Neuron (in vitro differentiated cells): ENCODE measurements around the gene MACF1.
A peak's percentile ranks its signal among the peaks of the same experiment; 100 is the strongest.

Experiments used
- H2AFZ ChIP-seq: one replicate; pipeline ENCODE4 v1.6.1; 2013; ENCODE audit warnings: low read depth, mild to moderate bottlenecking, inconsistent platforms, low read length, moderate library complexity
- H3K27me3 ChIP-seq: one replicate; pipeline ENCODE4 v1.6.1; 2013; ENCODE audit warnings: low read length; ENCODE audit not compliant: insufficient read depth
- H3K36me3 ChIP-seq: one replicate; pipeline ENCODE4 v1.6.1; 2013; ENCODE audit warnings: low read length; ENCODE audit not compliant: insufficient read depth
- H3K4me1 ChIP-seq: one replicate; pipeline ENCODE4 v1.6.1; 2013; ENCODE audit warnings: low read length; ENCODE audit not compliant: insufficient read depth
- H3K4me3 ChIP-seq: 2 replicates; pipeline ENCODE4 v1.5.1; 2013; ENCODE audit warnings: mild to moderate bottlenecking, low read length, moderate library complexity
- H3K9me3 ChIP-seq: one replicate; pipeline ENCODE4 v1.6.1; 2013; ENCODE audit warnings: low read length

MACF1 gene

GRCh38 chr1:39411526-39412478 lies 207.3 kb downstream of the MACF1 start:
- Histone ChIP-seq H3K4me3 (peak overlapping the region; percentile 85), H2AFZ (no peak overlapping the region), H3K4me1 (peaks cover 63% of the 10 kb centered on the region), H3K27me3 (no peaks in the 10 kb centered on the region), H3K36me3 (peaks cover 32% of the 10 kb centered on the region), H3K9me3 (no peaks in the 10 kb centered on the region)

GRCh38 chr1:39412892-39413291 lies 208.4 kb downstream of the MACF1 start:
- Histone ChIP-seq H3K27me3 (no peaks in the 10 kb centered on the region), H3K36me3 (peaks cover 32% of the 10 kb centered on the region), H3K4me3 (no peak overlapping the region), H3K4me1 (peaks cover 52% of the 10 kb centered on the region), H3K9me3 (no peaks in the 10 kb centered on the region), H2AFZ (no peak overlapping the region)

GRCh38 chr1:39413902-39414528 lies 209.5 kb downstream of the MACF1 start:
- Histone ChIP-seq H3K27me3 (no peaks in the 10 kb centered on the region), H3K4me1 (peaks cover 48% of the 10 kb centered on the region), H3K36me3 (peaks cover 35% of the 10 kb centered on the region), H3K9me3 (no peaks in the 10 kb centered on the region), H3K4me3 (no peak overlapping the region), H2AFZ (no peak overlapping the region)

DNA sequence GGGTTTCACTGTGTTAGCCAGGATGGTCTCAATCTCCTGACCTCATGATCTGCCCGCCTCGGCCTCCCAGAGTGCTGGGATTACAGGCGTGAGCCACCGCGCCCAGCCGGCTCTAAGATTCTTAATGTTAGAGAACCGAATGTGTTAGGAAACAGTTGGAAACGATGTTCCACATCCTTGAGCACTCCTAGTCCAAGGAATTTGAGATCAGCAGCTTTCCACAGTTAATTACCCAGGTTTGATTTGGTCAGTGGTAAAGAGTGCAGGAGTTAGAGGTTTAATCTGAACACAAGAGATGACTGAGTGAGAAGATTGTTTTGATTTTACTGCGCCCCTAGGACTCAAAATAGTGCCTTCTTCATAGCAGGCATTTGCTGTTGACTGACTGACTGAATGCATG lies 211.1 kb downstream of the MACF1 start:
- Histone ChIP-seq H2AFZ (no peak overlapping the region), H3K4me1 (peaks cover 40% of the 10 kb centered on the region), H3K9me3 (no peaks in the 10 kb centered on the region), H3K4me3 (no peak overlapping the region), H3K27me3 (no peaks in the 10 kb centered on the region), H3K36me3 (peaks cover 36% of the 10 kb centered on the region)

DNA sequence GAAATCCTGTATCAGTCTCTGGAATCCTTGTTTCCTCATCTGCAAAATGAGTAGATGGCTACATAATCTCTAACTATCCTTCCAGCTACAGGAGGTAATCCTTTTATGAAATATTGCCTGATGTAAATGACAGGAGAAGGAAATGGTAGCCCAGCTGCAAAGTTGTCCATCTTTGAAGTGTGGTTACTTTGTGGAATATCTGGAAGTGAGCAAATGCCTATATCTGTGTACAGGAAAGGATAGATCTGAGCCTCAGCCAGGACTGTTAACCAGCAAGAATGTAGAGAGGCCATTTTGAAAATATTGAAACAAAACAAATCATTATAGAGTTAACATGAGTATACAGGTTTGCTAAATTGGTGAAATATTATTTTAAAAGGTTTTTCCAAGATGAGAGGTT lies 212.1 kb downstream of the MACF1 start:
- no peaks in the 10 kb centered on the region for H3K9me3 ChIP-seq
- no peaks in the 10 kb centered on the region for H3K27me3 ChIP-seq
- no peak overlapping the region for H3K4me3 ChIP-seq
- peaks cover 36% of the 10 kb centered on the region for H3K36me3 ChIP-seq
- no peak overlapping the region for H2AFZ ChIP-seq
- peaks cover 29% of the 10 kb centered on the region for H3K4me1 ChIP-seq

GRCh38 chr1:39418236-39418635 lies 213.7 kb downstream of the MACF1 start:
- H3K27me3 ChIP-seq: no peaks in the 10 kb centered on the region
- no peaks in the 10 kb centered on the region for H3K9me3 ChIP-seq
- H3K4me1 ChIP-seq: peaks cover 16% of the 10 kb centered on the region
- peaks cover 35% of the 10 kb centered on the region for H3K36me3 ChIP-seq
- no peak overlapping the region for H2AFZ ChIP-seq
- H3K4me3 ChIP-seq: no peak overlapping the region

DNA sequence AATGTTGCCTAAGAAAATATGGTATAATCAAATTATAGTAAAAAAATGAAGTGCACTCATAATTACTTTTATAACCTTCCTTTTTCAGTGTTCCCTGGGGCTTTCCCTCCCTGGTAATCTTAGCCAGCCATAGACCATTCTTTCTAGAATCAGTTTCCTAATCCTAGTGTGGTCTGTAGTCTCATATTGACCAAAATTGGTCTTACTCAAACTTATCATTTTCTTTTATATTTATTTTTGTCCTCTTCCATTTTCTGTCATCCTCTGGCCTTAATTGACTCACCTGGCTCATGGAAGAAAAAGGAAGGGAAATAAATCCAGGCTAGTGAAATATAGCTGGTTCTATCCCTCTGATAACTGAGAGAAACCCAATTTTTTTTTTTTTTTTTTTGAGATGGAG lies 216.0 kb downstream of the MACF1 start:
- no peak overlapping the region for H3K4me3 ChIP-seq
- peaks cover 4% of the 10 kb centered on the region for H3K4me1 ChIP-seq

DNA sequence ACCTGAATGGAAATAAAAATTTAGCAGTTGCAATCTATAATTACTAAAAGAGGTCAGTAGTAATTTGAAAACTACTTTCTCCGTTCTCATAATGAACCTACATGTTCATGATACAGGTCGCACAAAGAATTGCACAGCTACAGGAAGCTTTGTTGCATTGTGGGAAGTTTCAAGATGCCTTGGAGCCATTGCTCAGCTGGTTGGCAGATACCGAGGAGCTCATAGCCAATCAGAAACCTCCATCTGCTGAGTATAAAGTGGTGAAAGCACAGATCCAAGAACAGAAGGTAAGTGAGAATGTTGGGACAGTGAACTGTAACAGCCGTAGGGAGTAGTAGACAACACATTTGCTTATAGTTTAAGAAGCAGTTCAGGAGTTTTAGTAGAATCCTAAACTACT lies 218.1 kb downstream of the MACF1 start:
- H2AFZ ChIP-seq: no peak overlapping the region
- peaks cover 56% of the 10 kb centered on the region for H3K36me3 ChIP-seq
- no peaks in the 10 kb centered on the region for H3K27me3 ChIP-seq

More for the DNA sequence above, 216.0 kb downstream of the MACF1 start:
- H2AFZ ChIP-seq: no peak overlapping the region
- peaks cover 45% of the 10 kb centered on the region for H3K36me3 ChIP-seq
- no peaks in the 10 kb centered on the region for H3K27me3 ChIP-seq
- H3K9me3 ChIP-seq: no peaks in the 10 kb centered on the region

GRCh38 chr1:39425151-39425550 lies 220.7 kb downstream of the MACF1 start:
- Histone ChIP-seq H3K27me3 (no peaks in the 10 kb centered on the region), H3K4me1 (no peaks in the 10 kb centered on the region), H2AFZ (no peak overlapping the region), H3K36me3 (peaks cover 77% of the 10 kb centered on the region), H3K4me3 (no peak overlapping the region), H3K9me3 (no peaks in the 10 kb centered on the region)

More for the DNA sequence above, 218.1 kb downstream of the MACF1 start:
- Histone ChIP-seq H3K4me1 (no peaks in the 10 kb centered on the region), H3K9me3 (no peaks in the 10 kb centered on the region), H3K4me3 (no peak overlapping the region)

- H3K9me3 ChIP-seq: no peaks in the 10 kb centered on the region
- H3K27me3 ChIP-seq: no peaks in the 10 kb centered on the region
- peaks cover 82% of the 10 kb centered on the region for H3K36me3 ChIP-seq
- H3K4me1 ChIP-seq: no peaks in the 10 kb centered on the region
- no peak overlapping the region for H3K4me3 ChIP-seq
- no peak overlapping the region for H2AFZ ChIP-seq
These were observed 221.1 kb downstream of the MACF1 start for GRCh38 chr1:39425634-39426033.

GRCh38 chr1:39426346-39426745 lies 221.9 kb downstream of the MACF1 start:
- H2AFZ ChIP-seq: no peak overlapping the region
- H3K9me3 ChIP-seq: no peaks in the 10 kb centered on the region
- H3K36me3 ChIP-seq: peaks cover 88% of the 10 kb centered on the region
- no peaks in the 10 kb centered on the region for H3K27me3 ChIP-seq
- no peaks in the 10 kb centered on the region for H3K4me1 ChIP-seq
- no peak overlapping the region for H3K4me3 ChIP-seq

DNA sequence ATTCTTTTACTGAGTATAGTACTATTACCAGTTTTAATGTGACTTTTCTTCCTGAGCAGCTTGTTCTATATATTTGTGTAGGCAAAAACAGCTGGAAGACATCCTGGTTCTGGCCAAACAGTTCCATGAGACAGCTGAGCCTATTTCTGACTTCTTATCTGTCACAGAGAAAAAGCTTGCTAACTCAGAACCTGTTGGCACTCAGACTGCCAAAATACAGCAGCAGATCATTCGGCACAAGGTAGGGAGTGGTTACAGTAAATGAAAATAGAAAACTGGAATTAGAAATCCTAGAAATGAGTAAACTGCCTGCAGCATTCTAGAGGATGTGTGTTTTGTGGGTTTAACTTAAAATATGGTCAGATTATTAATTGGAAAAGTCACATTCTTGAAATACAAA lies 222.9 kb downstream of the MACF1 start:
- H3K9me3 ChIP-seq: no peaks in the 10 kb centered on the region
- no peaks in the 10 kb centered on the region for H3K27me3 ChIP-seq
- H2AFZ ChIP-seq: no peak overlapping the region
- peaks cover 90% of the 10 kb centered on the region for H3K36me3 ChIP-seq
- H3K4me3 ChIP-seq: no peak overlapping the region
- no peaks in the 10 kb centered on the region for H3K4me1 ChIP-seq

GRCh38 chr1:39427912-39428311 lies 223.4 kb downstream of the MACF1 start:
- no peaks in the 10 kb centered on the region for H3K9me3 ChIP-seq
- peaks cover 90% of the 10 kb centered on the region for H3K36me3 ChIP-seq
- no peaks in the 10 kb centered on the region for H3K4me1 ChIP-seq
- H2AFZ ChIP-seq: no peak overlapping the region
- no peak overlapping the region for H3K4me3 ChIP-seq
- no peaks in the 10 kb centered on the region for H3K27me3 ChIP-seq
